HG02973 (cell line): Measurements from ENCODE around the gene COLGALT1.
"Not testable (repeated sequence)": the region's sequence is repeated elsewhere in the genome, so short reads cannot be mapped to it uniquely, and the experiment has no call there.

ENCODE experiments used
- ATAC-seq: cut with Tn5 transposase; IDR thresholded peaks from one replicate; pipeline ENCODE4 v1.9.1; 2021; ENCODE audit warnings: moderate library complexity; ENCODE audit not compliant: unreplicated experiment

Gene COLGALT1

GRCh38 chr19:17556995-17557394 lies 1.5 kb downstream of the COLGALT1 start:
- ATAC-seq = no peak

GRCh38 chr19:17557466-17557865 lies 2.0 kb downstream of the COLGALT1 start:
- no peak for ATAC-seq

DNA sequence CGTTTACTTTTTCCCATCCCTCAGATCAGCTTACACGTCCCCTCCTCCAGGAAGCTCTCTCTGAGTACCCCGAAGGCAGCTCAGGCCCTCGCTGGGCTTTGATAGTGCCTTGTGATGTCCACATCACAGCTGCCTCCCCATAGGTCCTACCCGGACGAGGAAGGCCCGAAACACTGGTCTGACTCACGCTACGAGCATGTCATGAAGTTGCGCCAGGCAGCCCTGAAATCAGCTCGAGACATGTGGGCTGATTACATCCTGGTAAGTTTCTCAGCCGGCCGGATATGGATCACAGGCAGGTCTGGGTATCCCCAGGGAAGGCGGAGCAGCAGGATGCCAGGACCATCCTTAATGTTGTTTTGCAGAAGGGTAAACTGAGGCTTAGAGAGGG lies 4.8 kb downstream of the COLGALT1 start:
- no peak for ATAC-seq

DNA sequence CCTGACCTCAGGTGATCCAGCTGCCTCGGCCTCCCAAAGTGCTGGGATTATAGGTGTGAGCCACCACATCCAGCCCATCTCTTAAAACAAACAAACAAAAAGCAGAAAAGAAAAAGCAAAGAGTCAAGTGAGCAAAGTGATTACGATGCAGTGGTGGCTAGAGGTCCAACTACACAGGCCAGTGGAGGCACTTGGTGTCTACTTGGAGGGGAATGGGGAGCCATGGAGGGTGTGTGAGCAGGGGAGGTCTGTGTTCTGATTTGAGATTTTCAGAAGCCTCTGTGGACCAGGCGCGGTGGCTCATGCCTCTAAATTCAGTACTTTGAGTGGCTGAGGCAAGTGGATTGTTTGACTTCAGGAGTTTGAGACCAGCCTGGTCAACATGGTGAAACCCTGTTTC lies 6.6 kb downstream of the COLGALT1 start:
- no peak for ATAC-seq

DNA sequence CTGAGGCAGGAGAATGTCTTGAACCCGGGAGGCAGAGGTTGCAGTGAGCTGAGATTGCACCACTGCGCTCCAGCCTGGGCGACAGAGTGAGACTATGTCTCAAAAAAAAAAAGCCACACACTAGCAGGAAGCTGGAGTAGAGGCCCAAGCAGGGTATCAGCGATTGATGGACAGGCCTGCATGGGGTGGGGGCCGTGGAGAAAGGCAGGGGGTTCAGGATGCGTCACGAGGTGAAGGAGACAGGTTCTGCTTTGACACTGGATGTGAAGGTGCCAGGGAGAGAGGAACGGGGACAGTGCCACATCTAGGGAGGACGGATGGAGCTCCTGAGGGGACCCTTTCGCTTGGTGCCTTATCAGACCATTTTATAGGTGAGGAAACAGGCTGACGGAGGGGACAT lies 7.1 kb downstream of the COLGALT1 start:
- no peak for ATAC-seq

- ATAC-seq = no peak
These were observed 9.3 kb downstream of the COLGALT1 start for GRCh38 chr19:17564781-17565180.

DNA sequence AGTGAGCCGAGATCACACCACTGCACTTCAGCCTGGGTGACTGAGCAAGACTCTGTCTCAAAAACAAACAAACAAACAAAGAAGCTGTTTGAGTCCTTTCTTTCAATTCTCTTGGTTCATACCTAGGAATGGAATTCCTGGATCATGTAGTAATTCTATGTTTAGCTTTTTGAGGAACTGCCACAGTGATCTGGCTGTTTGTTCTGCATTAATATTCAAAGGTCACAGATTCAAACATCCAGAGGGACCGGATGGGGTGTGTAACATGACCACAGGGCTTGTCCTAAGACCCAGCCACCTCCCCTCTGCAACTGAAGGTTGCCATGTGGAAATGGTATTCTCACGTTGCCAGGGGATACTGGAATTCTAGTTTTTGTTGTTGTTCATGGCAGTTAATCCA lies 10.2 kb downstream of the COLGALT1 start:
- no peak for ATAC-seq

DNA sequence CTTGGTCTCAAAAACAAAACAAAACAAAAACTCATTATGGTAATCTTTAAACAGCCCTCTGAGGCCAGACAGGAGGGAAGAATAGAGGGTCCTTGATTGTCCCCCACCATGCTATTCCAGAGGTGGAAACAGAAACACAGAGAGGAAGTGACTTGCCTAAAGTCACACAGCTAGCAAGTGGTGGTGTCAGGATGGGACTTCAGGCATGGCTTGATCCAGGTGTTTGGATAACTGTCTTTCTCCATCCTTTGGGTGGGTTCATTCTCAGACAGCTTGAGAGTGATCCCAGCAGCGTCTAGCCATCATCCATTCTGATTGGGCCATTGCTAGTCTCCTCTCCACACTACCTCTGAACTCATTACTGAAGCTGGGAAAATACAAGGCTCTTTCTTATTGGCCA lies 12.5 kb downstream of the COLGALT1 start:
- no peak for ATAC-seq

DNA sequence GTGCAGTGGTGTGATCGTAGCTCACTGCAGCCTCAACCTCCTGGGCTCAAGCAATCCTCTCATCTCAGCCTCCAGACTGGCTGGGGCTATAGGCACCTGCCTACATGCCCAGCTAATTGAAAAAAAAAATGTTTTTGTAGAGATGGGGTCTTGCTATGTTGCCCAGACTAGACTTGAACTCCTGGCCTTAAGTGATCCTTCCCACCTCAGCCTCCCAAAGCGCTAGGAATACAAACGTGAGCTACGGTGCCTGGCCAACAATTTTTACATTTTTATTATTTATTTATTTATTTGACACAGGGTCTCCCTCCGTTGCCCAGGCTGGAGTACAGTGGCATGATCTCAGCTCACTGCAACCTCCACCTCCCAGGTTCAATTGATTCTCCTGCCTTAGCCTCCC lies 14.8 kb downstream of the COLGALT1 start:
- not testable (repeated sequence) for ATAC-seq

- ATAC-seq = no peak
These were observed 15.3 kb downstream of the COLGALT1 start for GRCh38 chr19:17570791-17571190.

DNA sequence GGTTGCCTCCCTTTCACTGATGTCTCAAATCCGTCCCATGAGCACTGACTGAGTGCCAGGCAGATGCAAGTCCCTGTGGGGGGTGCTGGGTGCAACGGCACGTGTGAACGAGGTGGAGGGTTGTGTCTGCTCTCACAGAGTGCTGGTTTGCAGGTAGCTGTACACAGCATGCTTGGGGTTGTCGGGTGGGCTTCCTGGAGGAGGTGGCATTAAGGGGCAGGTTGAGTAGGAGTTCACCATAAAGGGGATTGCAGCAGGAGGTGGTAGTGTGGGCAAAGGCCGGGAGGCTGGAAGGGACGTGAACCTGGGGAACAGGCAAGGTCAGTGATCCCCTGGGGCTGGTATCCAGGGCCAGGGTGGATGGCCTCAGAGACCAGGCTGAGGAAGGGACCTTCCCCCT lies 17.2 kb downstream of the COLGALT1 start:
- no peak for ATAC-seq

GRCh38 chr19:17575871-17576757 lies 20.7 kb downstream of the COLGALT1 start:
- ATAC-seq = no peak

GRCh38 chr19:17576758-17577456 lies 21.5 kb downstream of the COLGALT1 start:
- no peak for ATAC-seq

DNA sequence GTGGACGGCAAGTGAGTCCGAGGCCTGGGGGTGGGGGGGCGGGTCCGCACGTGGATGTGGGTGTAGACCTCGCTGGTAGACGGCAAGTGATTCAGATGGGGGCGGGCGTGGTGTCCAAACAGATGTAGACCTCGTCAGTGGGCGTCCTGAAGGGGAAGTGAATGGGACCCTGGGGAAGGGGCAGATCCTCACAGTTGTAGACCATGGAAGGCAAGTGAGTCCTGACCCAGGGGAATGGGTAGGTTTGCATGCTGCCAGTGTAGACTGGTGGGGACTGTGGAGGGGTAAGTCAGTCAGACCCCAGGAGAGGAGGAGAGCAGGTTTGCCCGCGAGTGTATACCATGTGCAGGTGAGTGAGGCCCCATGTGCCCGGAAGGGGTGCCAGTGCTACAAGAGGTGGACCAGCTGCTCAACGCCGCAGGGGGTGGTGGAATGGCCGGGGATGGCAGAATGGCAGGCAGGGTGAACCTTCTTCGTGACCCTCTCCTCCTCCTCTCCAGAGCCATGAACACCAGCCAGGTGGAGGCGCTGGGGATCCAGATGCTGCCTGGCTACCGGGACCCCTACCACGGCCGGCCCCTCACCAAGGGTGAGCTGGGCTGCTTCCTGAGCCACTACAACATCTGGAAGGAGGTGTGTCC lies 22.1 kb downstream of the COLGALT1 start:
- ATAC-seq = no peak

GRCh38 chr19:17579661-17580244 lies 24.3 kb downstream of the COLGALT1 start:
- ATAC-seq = no peak

DNA sequence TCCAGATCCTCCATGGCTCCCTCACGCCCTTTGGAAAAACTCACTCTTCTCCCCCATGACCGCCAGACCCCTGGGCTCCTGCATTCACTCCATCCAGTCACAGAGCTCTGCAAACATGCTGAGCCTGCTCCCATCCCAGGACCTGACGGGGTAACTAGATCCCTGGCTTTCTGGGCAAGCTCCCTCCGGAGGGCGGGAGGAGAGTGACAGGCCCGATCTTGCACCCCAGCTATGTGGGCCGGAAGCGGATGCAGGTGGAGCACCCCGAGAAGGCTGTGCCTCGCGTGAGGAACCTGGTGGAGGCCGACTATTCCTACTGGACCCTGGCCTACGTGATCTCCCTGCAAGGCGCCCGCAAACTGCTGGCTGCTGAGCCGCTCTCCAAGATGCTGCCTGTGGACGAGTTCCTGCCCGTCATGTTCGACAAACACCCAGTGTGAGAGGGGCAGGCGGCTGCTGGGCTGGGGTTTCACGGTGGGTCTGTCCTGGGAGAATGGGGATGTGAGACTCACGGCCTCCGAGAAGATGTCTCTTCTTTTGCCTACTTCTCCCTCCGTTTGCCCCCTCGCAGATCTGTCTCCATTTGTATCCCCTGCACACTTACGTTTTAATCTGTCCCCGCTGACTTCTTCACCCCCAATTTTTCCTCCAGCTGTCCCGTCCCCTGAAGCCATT lies 25.2 kb downstream of the COLGALT1 start:
- ATAC-seq = no peak

DNA sequence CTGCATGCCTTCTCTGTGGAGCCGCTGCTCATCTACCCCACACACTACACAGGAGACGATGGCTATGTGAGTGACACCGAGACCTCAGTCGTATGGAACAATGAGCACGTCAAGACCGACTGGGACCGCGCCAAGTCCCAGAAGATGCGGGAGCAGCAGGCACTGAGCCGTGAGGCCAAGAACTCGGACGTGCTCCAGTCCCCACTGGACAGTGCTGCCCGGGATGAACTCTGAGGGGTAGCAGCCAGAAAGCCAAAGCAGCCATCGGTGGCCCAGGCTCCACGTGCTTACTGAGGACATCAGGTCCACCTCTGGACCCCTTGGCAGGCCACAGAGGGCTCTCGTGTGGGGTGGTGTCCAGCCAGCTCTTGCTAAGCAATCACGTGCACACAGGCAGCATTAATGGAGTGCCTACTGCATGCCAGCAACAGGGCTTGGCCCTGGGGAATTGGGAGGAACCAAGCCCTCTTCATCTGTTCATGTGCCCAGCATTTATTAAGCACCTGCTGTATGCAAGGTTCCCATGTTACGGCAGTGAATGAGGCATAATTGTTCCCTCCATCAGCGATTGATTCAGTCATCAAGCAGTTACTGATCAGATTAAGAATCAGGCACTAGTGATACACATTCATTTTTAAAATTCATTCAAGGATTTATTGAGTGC lies 25.9 kb downstream of the COLGALT1 start:
- no peak for ATAC-seq

DNA sequence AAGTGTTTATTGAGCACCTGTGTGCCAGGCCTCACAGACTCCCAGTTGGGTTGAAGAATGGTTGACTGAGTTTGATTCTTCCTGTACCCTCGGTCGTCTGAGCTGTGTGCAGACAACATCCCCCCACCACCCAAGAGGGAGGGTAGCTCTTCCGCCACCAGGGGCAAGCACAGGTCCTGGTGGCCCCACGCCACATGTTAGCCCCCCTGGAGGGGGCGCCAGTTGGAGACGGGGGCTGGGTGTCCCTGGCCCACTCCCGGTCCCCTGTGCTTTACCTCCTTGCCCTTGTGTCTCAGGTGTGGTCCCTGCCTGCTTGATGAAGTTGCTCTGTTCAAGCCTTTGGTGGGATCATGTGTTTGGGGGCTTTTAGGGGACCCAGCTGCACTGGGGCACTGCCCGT lies 27.2 kb downstream of the COLGALT1 start:
- no peak for ATAC-seq

DNA sequence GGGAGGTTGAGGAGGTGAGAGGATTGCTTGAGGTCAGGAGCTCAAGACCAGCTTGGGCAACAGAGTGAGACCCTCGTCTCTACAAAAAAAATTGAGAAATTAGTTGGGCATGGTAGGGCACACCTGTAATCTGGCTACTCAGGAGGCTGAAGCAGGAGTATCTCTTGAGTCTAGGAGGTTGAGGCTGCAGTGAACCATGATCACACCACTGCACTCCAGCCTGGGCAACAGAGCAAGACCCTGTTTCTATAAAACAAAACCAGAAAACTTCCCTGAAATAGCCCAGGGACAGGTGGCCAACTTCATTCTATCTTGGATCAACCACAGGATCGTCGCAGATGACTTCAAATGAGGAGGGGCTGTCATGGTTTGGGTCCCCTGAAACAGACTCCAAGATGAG lies 28.7 kb downstream of the COLGALT1 start:
- no peak for ATAC-seq

DNA sequence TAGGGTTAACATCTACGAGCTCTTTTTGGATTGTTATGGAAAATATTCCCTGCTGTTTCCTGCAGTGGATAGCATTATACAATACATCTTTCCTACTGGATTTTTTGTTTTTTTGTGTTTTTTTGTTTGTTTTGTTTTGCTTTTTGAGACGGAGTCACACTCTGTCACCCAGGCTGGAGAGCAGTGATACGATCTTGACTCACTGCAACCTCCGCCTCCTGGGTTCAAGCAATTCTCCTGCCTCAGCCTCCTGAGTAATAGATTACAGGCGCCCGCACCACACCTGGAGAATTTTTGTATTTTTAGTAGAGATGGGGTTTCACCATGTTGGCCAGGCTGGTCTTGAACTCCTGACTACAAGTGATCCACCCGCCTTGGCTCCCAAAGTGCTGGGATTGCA lies 29.9 kb downstream of the COLGALT1 start:
- ATAC-seq = not testable (repeated sequence)
